Mesenchymal stem cell (in vitro differentiated cells and primary cell): Measurements from ENCODE around the gene IL2RA.

Experiments used
- DNase-seq: peaks from one replicate; pipeline ENCODE4 v3.0.0-alpha.2; 2013
- H2AFZ ChIP-seq: one replicate; pipeline ENCODE4 v1.6.1; 2013; ENCODE audit warnings: low read depth, mild to moderate bottlenecking, control low read depth, inconsistent platforms, low read length, moderate library complexity
- H2AK5ac ChIP-seq: 2 replicates; pipeline ENCODE4 v1.6.1; 2013; ENCODE audit warnings: low read length, moderate library complexity, mild to moderate bottlenecking, inconsistent platforms; ENCODE audit not compliant: severe bottlenecking
- H2BK120ac ChIP-seq: one replicate; pipeline ENCODE4 v1.6.1; 2013; ENCODE audit warnings: low read depth, mild to moderate bottlenecking, inconsistent platforms, low read length, moderate library complexity
- H2BK12ac ChIP-seq, 2 experiments: one replicate each; pipeline ENCODE4 v1.6.1; 2013; ENCODE audit warnings: inconsistent platforms in 2 of 2, low read length in 2 of 2, mild to moderate bottlenecking in 2 of 2, moderate library complexity in 2 of 2, control low read depth in 1 of 2
- H2BK15ac ChIP-seq: one replicate; pipeline ENCODE4 v1.6.1; 2013; ENCODE audit warnings: mild to moderate bottlenecking, low read depth, inconsistent platforms; ENCODE audit not compliant: poor library complexity, severe bottlenecking
- H2BK5ac ChIP-seq: 2 replicates; pipeline ENCODE4 v1.6.1; 2013; ENCODE audit warnings: low read depth, mild to moderate bottlenecking, low read length, control low read depth, inconsistent platforms; ENCODE audit not compliant: poor library complexity, severe bottlenecking
- H3K14ac ChIP-seq, 2 experiments: one replicate each; pipeline ENCODE4 v1.6.1; 2013; ENCODE audit warnings: inconsistent platforms in 2 of 2, low read length in 2 of 2, control low read depth in 1 of 2, mild to moderate bottlenecking in 1 of 2, moderate library complexity in 1 of 2
- H3K18ac ChIP-seq, 2 experiments: one replicate each; pipeline ENCODE4 v1.6.1; 2013; ENCODE audit warnings: inconsistent platforms in 2 of 2, low read length in 2 of 2, control low read depth in 1 of 2, low read depth in 1 of 2, mild to moderate bottlenecking in 1 of 2
- H3K23ac ChIP-seq, 2 experiments: one replicate each; pipeline ENCODE4 v1.6.1; 2013; ENCODE audit warnings: inconsistent platforms in 2 of 2, low read length in 2 of 2, mild to moderate bottlenecking in 2 of 2, moderate library complexity in 2 of 2, control low read depth in 1 of 2
- H3K27ac ChIP-seq: 2 replicates; pipeline ENCODE4 v1.5.1; 2013; ENCODE audit warnings: mild to moderate bottlenecking, moderate library complexity, low read length, control low read depth, inconsistent platforms; ENCODE audit not compliant: poor library complexity, severe bottlenecking
- H3K27me3 ChIP-seq, 2 experiments: 2 replicates each; pipeline versions ENCODE4 v1.6.1 to v1.7.0; 2013; ENCODE audit warnings: low read length in 2 of 2, mild to moderate bottlenecking in 2 of 2, moderate library complexity in 2 of 2, control low read depth in 1 of 2, inconsistent platforms in 1 of 2; ENCODE audit not compliant: control insufficient read depth in 1 of 2, insufficient read depth in 1 of 2
- H3K36me3 ChIP-seq, 2 experiments: 2 replicates each; pipeline versions ENCODE4 v1.6.1 to v1.7.0; 2013; ENCODE audit warnings: low read length in 2 of 2, control low read depth in 1 of 2, inconsistent platforms in 1 of 2, low read depth in 1 of 2, mild to moderate bottlenecking in 1 of 2; ENCODE audit not compliant: insufficient read depth in 2 of 2, control insufficient read depth in 1 of 2
- H3K4ac ChIP-seq, 2 experiments: one replicate each; pipeline ENCODE4 v1.6.1; 2013; ENCODE audit warnings: inconsistent platforms in 2 of 2, low read length in 2 of 2, mild to moderate bottlenecking in 2 of 2, moderate library complexity in 2 of 2, control low read depth in 1 of 2, low read depth in 1 of 2
- H3K4me1 ChIP-seq: 2 replicates; pipeline ENCODE4 v1.6.1; 2013; ENCODE audit warnings: low read depth, low read length, control low read depth; ENCODE audit not compliant: control insufficient read depth, insufficient read depth
- H3K4me2 ChIP-seq: 2 replicates; pipeline ENCODE4 v1.6.1; 2013; ENCODE audit warnings: low read length, mild to moderate bottlenecking, inconsistent platforms; ENCODE audit not compliant: poor library complexity, severe bottlenecking
- H3K4me3 ChIP-seq, 2 experiments: 2 replicates each; pipeline versions ENCODE4 v1.5.1 to v1.7.0; 2013; ENCODE audit warnings: low read length in 2 of 2, mild to moderate bottlenecking in 2 of 2, control low read depth in 1 of 2, low read depth in 1 of 2; ENCODE audit not compliant: insufficient read depth in 1 of 2
- H3K79me1 ChIP-seq: replicated peaks from 2 replicates; pipeline ENCODE4 v1.6.1; 2013; ENCODE audit warnings: mild to moderate bottlenecking, control low read depth, low read length, inconsistent platforms; ENCODE audit not compliant: poor library complexity, severe bottlenecking
- H3K9ac ChIP-seq: 2 replicates; pipeline ENCODE4 v1.7.0; 2013; ENCODE audit warnings: mild to moderate bottlenecking, low read length, moderate library complexity
- H3K9me3 ChIP-seq: 2 replicates; pipeline ENCODE4 v1.7.0; 2013; ENCODE audit warnings: mild to moderate bottlenecking, low read length; ENCODE audit not compliant: control insufficient read depth
- H4K8ac ChIP-seq: one replicate; pipeline ENCODE4 v1.6.1; 2013; ENCODE audit warnings: inconsistent platforms, mild to moderate bottlenecking, low read length, moderate library complexity
- H4K91ac ChIP-seq: one replicate; pipeline ENCODE4 v1.6.1; 2013; ENCODE audit warnings: mild to moderate bottlenecking, low read length, inconsistent platforms
- WGBS: methylation state at CpG from one replicate; pipeline ENCODE4 v1.1.7; 2013; ENCODE audit warnings: mixed read lengths; 5-methylcytosine and 5-hydroxymethylcytosine counted together

IL2RA gene

GRCh38 chr10:5970527-5970926, 91.6 kb downstream of the IL2RA start:
- H3K4me2 ChIP-seq = no peak overlapping the region
- H2BK15ac ChIP-seq = no peak overlapping the region
- H4K91ac ChIP-seq = no peak overlapping the region
- H3K79me1 ChIP-seq = no peaks in the 10 kb centered on the region
- H2AK5ac ChIP-seq = no peak overlapping the region
- H4K8ac ChIP-seq = no peak overlapping the region
- no peak overlapping the region for H3K9ac ChIP-seq
- no peak overlapping the region for H3K4me3 ChIP-seq
- no peak overlapping the region for H2BK5ac ChIP-seq
- no peak overlapping the region for H3K18ac ChIP-seq
- no peak for DNase-seq
- H3K27ac ChIP-seq = no peak overlapping the region
- no peak overlapping the region for H3K23ac ChIP-seq
- no peaks in the 10 kb centered on the region for H3K27me3 ChIP-seq
- no peak overlapping the region for H3K14ac ChIP-seq
- WGBS = 91% methylated on average over 3 of the region's 3 CpGs
- no peak overlapping the region for H2BK120ac ChIP-seq
- no peaks in the 10 kb centered on the region for H3K36me3 ChIP-seq
- no peak overlapping the region for H3K4ac ChIP-seq
- H3K4me1 ChIP-seq = peaks cover under 1% of the 10 kb centered on the region
- H3K9me3 ChIP-seq = no peaks in the 10 kb centered on the region
- H2AFZ ChIP-seq = no peak overlapping the region
- H2BK12ac ChIP-seq = no peak overlapping the region

GRCh38 chr10:5970066-5970465, 92.1 kb downstream of the IL2RA start:
- Histone ChIP-seq H3K4me1 (peaks cover 5% of the 10 kb centered on the region), H2BK5ac (no peak overlapping the region), H3K4ac (no peak overlapping the region), H3K27me3 (no peaks in the 10 kb centered on the region), H4K91ac (no peak overlapping the region), H3K36me3 (no peaks in the 10 kb centered on the region), H3K18ac (no peak overlapping the region), H3K27ac (no peak overlapping the region), H2AK5ac (no peak overlapping the region), H3K9me3 (no peaks in the 10 kb centered on the region), H2BK12ac (no peak overlapping the region), H2AFZ (no peak overlapping the region), H3K79me1 (no peaks in the 10 kb centered on the region), H2BK15ac (no peak overlapping the region), H3K9ac (no peak overlapping the region), H3K14ac (no peak overlapping the region), H2BK120ac (no peak overlapping the region), H4K8ac (no peak overlapping the region), H3K4me2 (no peak overlapping the region), H3K4me3 (no peak overlapping the region), H3K23ac (no peak overlapping the region)
- no peak for DNase-seq
- 100% methylated on average over 1 of the region's 2 CpGs for WGBS

- no peak overlapping the region for H2AK5ac ChIP-seq
- H3K4me1 ChIP-seq = peaks cover 9% of the 10 kb centered on the region
- no peak overlapping the region for H3K4me3 ChIP-seq
- no peaks in the 10 kb centered on the region for H3K79me1 ChIP-seq
- no peak overlapping the region for H3K9ac ChIP-seq
- H2AFZ ChIP-seq = no peak overlapping the region
- H2BK12ac ChIP-seq = no peak overlapping the region
- no peak overlapping the region for H3K18ac ChIP-seq
- H3K36me3 ChIP-seq = no peaks in the 10 kb centered on the region
- no peak overlapping the region for H3K23ac ChIP-seq
- H3K14ac ChIP-seq = no peak overlapping the region
- H3K27me3 ChIP-seq = no peaks in the 10 kb centered on the region
- H3K9me3 ChIP-seq = no peaks in the 10 kb centered on the region
- H4K8ac ChIP-seq = no peak overlapping the region
- no peak overlapping the region for H2BK5ac ChIP-seq
- no peak overlapping the region for H3K4ac ChIP-seq
- H3K27ac ChIP-seq = no peak overlapping the region
- no peak overlapping the region for H2BK15ac ChIP-seq
- H2BK120ac ChIP-seq = no peak overlapping the region
- DNase-seq = no peak
- no peak overlapping the region for H3K4me2 ChIP-seq
- 94% methylated on average over 9 of the region's 9 CpGs for WGBS
- no peak overlapping the region for H4K91ac ChIP-seq
Measured at GRCh38 chr10:5968681-5969453, 93.3 kb downstream of the IL2RA start.

GRCh38 chr10:5968037-5968680, 94.0 kb downstream of the IL2RA start:
- DNase-seq = no peak
- WGBS = 93% methylated on average over 3 of the region's 5 CpGs

More at GRCh38 chr10:5968037-5968680, 94.0 kb downstream of the IL2RA start:
- H3K14ac ChIP-seq = no peak overlapping the region
- no peaks in the 10 kb centered on the region for H3K27me3 ChIP-seq
- H2BK12ac ChIP-seq = no peak overlapping the region
- H3K18ac ChIP-seq = no peak overlapping the region
- H3K9me3 ChIP-seq = no peaks in the 10 kb centered on the region
- no peak overlapping the region for H3K9ac ChIP-seq
- no peak overlapping the region for H2BK15ac ChIP-seq
- H2BK120ac ChIP-seq = no peak overlapping the region
- H3K23ac ChIP-seq = no peak overlapping the region
- H2AFZ ChIP-seq = no peak overlapping the region
- no peak overlapping the region for H2AK5ac ChIP-seq
- H3K4me3 ChIP-seq = no peak overlapping the region
- no peak overlapping the region for H2BK5ac ChIP-seq
- H3K27ac ChIP-seq = no peak overlapping the region
- no peak overlapping the region for H4K8ac ChIP-seq
- H4K91ac ChIP-seq = no peak overlapping the region
- no peaks in the 10 kb centered on the region for H3K79me1 ChIP-seq
- H3K4ac ChIP-seq = no peak overlapping the region
- H3K4me2 ChIP-seq = no peak overlapping the region
- H3K36me3 ChIP-seq = no peaks in the 10 kb centered on the region
- peaks cover 9% of the 10 kb centered on the region for H3K4me1 ChIP-seq
